ENCODE results near the gene AADACL4. TPM values are rescaled to one million over a fixed set of nuclear protein-coding genes. Genes with fewer than 3 reads are reported as not detected.

The AADACL4 gene
- total RNA-seq, 1 experiment from 2014 or later = not detected

GRCh38 chr1:12715896-12716437 is 72.1 kb downstream of the AADACL4 start, which contains the start of gene AADACL3:
Gene AADACL3, plus strand, starts transcription at chr1:12716110. Its CDS starts 67 bp downstream, at chr1:12716177.
- DNase-seq (ENCODE audit: low read depth, low spot score) = no peak
- in situ Hi-C loops (cut with HindIII; ENCODE audit: low pct_unique_long_range_greater_than_20kb, low sequenced_read_pairs) = no loop called here

Small RNA genes within 50 kb of the gene (small RNA-seq; reads per million reads assigned to genes)
- gene AC244670.1 = 0 reads per million in 2 experiments

Other genes starting within 250 kb of the AADACL4 start
- gene DHRS3, start 25.9 kb upstream of the AADACL4 start, total RNA-seq (2014; rRNA removed; shearing (Covaris generic)) = not detected in 2 replicates
- gene AADACL3, start 72.0 kb downstream of the AADACL4 start, total RNA-seq (2014; rRNA removed; shearing (Covaris generic)) = not detected in 2 replicates
- not detected in 2 replicates for gene CFAP107, start 102.1 kb downstream of the AADACL4 start, total RNA-seq (2014; rRNA removed; shearing (Covaris generic))
- not detected in 2 replicates for gene PRAMEF12, start 129.7 kb downstream of the AADACL4 start, total RNA-seq (2014; rRNA removed; shearing (Covaris generic))
- gene PRAMEF1, start 147.3 kb downstream of the AADACL4 start, total RNA-seq (2014; rRNA removed; shearing (Covaris generic)) = not detected in 2 replicates
- gene PRAMEF11, start 187.3 kb downstream of the AADACL4 start, total RNA-seq (2014; rRNA removed; shearing (Covaris generic)) = not detected in 2 replicates
- not detected in 2 replicates for gene HNRNPCL1, start 204.6 kb downstream of the AADACL4 start, total RNA-seq (2014; rRNA removed; shearing (Covaris generic))
- not detected in 2 replicates for gene PRAMEF2, start 213.0 kb downstream of the AADACL4 start, total RNA-seq (2014; rRNA removed; shearing (Covaris generic))
- gene PRAMEF4, start 242.1 kb downstream of the AADACL4 start, total RNA-seq (2014; rRNA removed; shearing (Covaris generic)) = not detected in 2 replicates

Data from SK-MEL-5 (cell line).